ENCODE measurements around the gene HTATIP2. TPM values are rescaled to one million over a fixed set of nuclear protein-coding genes. Genes with fewer than 3 reads are reported as not detected.
A peak's percentile ranks its signal among the peaks of the same experiment; 100 is the strongest.

HTATIP2 gene
- total and polyA plus RNA-seq, 4 donors, result 9.3 to 69.3 (median 39.6) TPM

DNA sequence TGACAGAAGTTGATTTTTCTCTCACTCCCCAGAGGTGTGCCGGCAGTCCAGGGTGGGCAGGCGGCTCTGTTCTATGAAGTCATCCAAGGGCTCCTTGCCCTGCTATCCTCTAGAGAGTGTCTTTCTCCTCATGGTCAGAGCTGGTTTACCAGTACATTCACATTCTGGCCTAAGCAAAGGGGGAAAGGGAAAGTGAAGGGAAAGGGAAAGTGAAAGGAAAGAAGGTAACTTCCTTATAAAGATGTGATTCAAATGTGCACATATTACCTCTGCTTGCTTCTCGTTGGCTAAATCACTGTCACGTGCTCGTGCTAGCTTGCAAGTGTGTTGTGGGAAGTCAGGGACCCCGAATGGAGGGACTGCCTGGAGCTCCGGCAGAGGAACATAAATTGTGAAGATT lies 2.9 kb upstream of the HTATIP2 start:
- DNase-seq (no peak), ATAC-seq (ENCODE audit: insufficient read depth, low FRiP score) (no peak)
- TF ChIP-seq CTCF (IDR thresholded peaks at IDR 0.05; ENCODE audit: control extremely low read depth, extremely low read depth), result no peak
- Histone ChIP-seq H3K4me1 (ENCODE audit: control insufficient read depth in 5 of 5, insufficient read depth in 5 of 5, low read length in 5 of 5) (peaks cover 0 to 10% (median 4%) of the 10 kb centered on the region in 5 donors), H3K9me3 (ENCODE audit: control insufficient read depth in 4 of 4, insufficient read depth in 3 of 4, low read length in 3 of 4) (no peaks in the 10 kb centered on the region), H3K27ac (ENCODE audit: low read depth in 1 of 2, low read length in 1 of 2) (no peak overlapping the region), H3K9ac (ENCODE audit: insufficient read depth in 1 of 2, low read length in 2 of 2) (no peak overlapping the region), H3K36me3 (ENCODE audit: control insufficient read depth in 4 of 4, insufficient read depth in 4 of 4, low read length in 4 of 4) (no peaks in the 10 kb centered on the region), H3K27me3 (ENCODE audit: control insufficient read depth in 3 of 3, insufficient read depth in 3 of 3, low read length in 2 of 3) (peaks cover 0 to 20% (median 0%) of the 10 kb centered on the region in 3 donors), H3K4me3 (no peak overlapping the region)
- WGBS, 2 donors, result 61 to 63% methylated on average over 7 of the region's 7 CpGs

DNA sequence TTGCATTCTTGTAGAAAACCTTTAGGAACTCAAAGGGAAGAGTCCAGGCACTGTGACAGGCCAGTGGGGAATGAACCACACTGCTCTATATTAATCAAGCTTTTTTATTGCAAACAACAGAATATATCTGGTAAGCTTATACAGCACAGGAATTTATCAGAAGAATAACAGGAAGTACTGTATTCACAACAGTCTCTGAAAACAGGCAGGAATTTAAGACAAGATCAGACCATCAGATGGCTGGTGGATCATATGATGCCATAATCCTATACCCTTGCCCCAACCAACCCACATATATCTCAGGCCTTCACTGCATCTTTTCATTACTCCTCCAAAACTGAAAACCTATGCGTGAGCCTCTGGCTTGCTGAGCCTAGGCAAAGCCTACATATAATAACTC lies 1.0 kb upstream of the HTATIP2 start:
- ATAC-seq (ENCODE audit: insufficient read depth, low FRiP score), result no peak
- Histone ChIP-seq H3K4me3 (no peak overlapping the region), H3K27me3 (ENCODE audit: control insufficient read depth in 3 of 3, insufficient read depth in 3 of 3, low read length in 2 of 3) (peaks cover 0 to 15% (median 0%) of the 10 kb centered on the region in 3 donors), H3K9ac (ENCODE audit: insufficient read depth in 1 of 2, low read length in 2 of 2) (no peak overlapping the region), H3K27ac (ENCODE audit: low read depth in 1 of 2, low read length in 1 of 2) (no peak overlapping the region), H3K4me1 (ENCODE audit: control insufficient read depth in 5 of 5, insufficient read depth in 5 of 5, low read length in 5 of 5) (peaks cover 0 to 10% (median 6%) of the 10 kb centered on the region in 5 donors), H3K9me3 (ENCODE audit: control insufficient read depth in 4 of 4, insufficient read depth in 3 of 4, low read length in 3 of 4) (no peaks in the 10 kb centered on the region), H3K36me3 (ENCODE audit: control insufficient read depth in 4 of 4, insufficient read depth in 4 of 4, low read length in 4 of 4) (peaks cover 0 to 4% (median 0%) of the 10 kb centered on the region in 4 donors)
- TF ChIP-seq CTCF (IDR thresholded peaks at IDR 0.05; ENCODE audit: control extremely low read depth, extremely low read depth), result no peak
- DNase-seq, result no peak
- WGBS, 2 donors, result 0% methylated on average over 1 of the region's 1 CpG

GRCh38 chr11:20363149-20363499 lies 390 bp upstream of the HTATIP2 start:
- Histone ChIP-seq H3K9ac (ENCODE audit: insufficient read depth in 1 of 2, low read length in 2 of 2) (no peak overlapping the region), H3K27ac (ENCODE audit: low read depth in 1 of 2, low read length in 1 of 2) (peak overlapping the region in 1 of 2 donors; percentile 97)

More at GRCh38 chr11:20363149-20363499, 390 bp upstream of the HTATIP2 start:
- Histone ChIP-seq H3K27me3 (ENCODE audit: control insufficient read depth in 3 of 3, insufficient read depth in 3 of 3, low read length in 2 of 3) (peaks cover 0 to 13% (median 0%) of the 10 kb centered on the region in 3 donors), H3K36me3 (ENCODE audit: control insufficient read depth in 4 of 4, insufficient read depth in 4 of 4, low read length in 4 of 4) (peaks cover 0 to 5% (median 0%) of the 10 kb centered on the region in 4 donors), H3K9me3 (ENCODE audit: control insufficient read depth in 4 of 4, insufficient read depth in 3 of 4, low read length in 3 of 4) (no peaks in the 10 kb centered on the region), H3K4me1 (ENCODE audit: control insufficient read depth in 5 of 5, insufficient read depth in 5 of 5, low read length in 5 of 5) (peaks cover 0 to 10% (median 6%) of the 10 kb centered on the region in 5 donors), H3K4me3 (peak overlapping the region; percentile 99)
- TF ChIP-seq CTCF (IDR thresholded peaks at IDR 0.05; ENCODE audit: control extremely low read depth, extremely low read depth), result no peak
- WGBS, 2 donors, result 61 to 76% methylated on average over 2 of the region's 2 CpGs
- DNase-seq, result no peak
- ATAC-seq (ENCODE audit: insufficient read depth, low FRiP score), result no peak

All from lung (tissue), 12 donors.